Pons (tissue), 1 donor: Measurements from ENCODE around the gene TSPEAR.

ENCODE experiments used
- DNase-seq: peaks from one replicate; pipeline ENCODE4 v3.0.0-alpha.2; 2016; ENCODE audit warnings: low spot score

The TSPEAR gene

DNA sequence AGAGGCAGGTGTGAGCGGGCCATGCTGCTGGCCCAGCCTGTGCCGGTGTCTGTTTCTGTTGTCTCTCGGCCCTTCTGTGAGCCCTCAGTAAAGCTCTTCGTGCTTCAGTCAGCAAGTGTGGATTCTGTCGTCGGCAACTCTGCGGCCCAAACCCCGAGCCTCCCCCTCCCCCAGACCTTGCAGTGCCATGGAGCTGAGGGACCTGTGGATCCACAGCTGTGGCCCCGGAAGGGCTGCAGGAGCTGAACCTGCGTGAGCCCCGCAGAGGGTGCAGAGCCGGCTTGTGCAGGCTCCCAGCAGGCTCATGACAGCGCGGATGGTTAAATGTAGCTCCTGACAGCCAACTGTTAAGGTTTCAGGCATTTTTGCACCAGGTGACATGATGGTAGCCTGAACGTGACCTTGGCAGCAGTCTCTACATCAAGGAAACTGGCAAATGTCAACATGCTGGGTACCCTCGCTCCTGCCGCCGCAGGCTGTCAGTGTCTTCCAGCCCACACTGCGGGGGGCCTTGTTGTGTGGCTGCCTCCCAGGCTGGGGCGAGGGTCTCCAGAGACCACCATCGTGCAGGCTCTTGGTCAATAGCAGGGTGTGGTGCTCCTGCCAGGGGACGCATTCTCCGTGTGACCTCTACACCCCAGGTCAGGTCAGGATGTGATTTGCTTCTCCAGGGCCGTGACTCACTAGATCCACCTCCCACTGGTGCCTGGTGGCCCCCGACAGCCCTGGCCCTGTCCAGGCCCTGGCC is 249.1 kb downstream of the TSPEAR start:
- DNase-seq: no peak

DNA sequence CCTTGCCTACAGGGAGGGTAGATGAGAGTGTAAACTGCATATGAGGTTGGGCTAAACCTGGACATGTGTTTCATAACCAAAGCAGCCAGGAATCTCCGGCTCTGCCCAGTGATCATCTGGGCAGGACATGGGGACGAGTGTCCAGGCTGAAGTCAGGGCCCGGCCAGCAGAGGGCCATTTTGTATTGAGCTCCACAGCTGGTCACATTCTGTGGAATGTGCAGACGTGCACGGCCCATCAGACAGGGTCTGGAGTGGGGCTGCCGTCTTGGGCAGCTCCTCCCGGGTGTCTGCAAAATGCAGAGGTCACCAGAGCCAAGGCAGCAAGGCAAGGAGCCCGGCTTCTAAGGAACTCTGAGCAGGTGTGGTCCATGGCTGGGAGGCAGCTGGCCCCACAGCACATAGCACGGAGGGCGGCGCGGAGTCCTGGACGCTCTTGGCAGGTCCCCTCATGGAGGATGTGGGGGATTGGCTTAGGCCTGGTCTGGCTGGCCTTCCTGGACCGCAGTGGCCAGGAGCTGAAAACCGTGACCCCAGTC is 249.8 kb downstream of the TSPEAR start:
- DNase-seq: no peak

DNA sequence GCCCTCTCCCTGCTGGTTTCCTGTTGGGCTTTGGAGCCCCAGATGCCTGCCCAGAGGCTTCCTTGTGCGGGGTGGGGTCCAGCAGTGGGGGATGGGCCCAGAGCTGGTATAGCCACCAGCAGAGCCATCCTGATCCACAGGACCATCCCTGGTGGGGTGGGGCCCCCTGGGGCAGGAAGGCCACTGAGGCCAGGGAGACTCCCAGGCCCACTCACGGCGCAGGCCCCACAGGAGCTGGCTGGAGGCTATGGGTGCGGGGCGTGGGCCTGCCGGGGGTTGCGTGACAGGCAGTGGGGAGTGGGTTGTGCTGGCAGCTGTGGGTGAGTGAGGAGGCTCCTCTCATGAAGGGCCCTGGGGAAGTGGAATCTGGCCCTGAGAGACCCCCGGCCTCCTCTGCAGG is 250.4 kb downstream of the TSPEAR start:
- no peak for DNase-seq

DNA sequence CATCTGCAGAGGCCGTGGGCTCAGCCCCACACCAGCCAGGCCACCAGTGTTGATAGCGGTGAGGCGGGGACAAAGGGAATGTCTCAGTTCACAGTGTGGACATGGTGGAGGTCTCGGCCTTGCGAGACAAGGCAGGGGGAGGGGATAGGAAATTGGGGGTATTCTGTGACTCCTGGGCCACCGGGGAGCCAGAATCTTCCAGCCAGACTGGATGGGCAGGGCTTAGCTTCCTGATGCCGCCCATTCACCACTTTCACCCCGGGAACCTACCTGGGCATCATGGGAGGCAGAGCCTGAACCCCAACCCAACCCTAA is 251.0 kb downstream of the TSPEAR start:
- DNase-seq: no peak

DNA sequence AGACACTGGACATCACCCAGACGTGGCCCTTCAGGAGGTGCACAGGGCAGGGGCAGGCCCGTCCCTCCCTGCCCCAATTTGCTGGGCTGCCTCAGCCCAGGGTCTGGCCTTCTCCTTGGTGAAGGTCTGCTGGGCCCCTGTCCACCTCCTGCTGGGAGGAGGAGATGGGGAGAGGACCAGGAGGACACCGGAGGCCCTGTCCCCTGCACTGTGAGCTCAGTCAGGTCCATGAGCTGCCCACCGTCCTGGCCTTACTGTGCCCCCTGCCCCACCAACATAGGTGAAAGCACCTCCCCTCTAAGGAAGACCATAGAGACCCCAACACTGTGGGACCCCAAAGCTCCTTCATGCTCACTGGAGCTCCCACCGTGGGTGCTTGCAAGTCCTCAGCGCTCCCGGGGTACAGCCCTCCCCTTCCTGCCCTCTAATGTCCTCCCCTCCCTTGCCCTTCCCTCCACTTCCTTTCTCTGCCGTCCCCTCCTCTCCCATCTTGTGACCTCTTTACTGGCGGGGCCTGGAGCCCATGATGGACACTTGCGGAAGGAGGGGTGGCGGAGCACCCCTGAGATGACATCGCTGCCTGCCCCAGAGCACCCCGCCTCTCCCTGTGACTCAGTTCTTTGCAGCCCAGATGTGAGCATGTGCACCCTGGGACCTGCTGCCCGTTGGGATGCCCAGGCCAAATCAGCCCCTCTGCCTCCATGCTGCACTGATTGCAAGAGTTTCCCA is 251.5 kb downstream of the TSPEAR start:
- DNase-seq: no peak

DNA sequence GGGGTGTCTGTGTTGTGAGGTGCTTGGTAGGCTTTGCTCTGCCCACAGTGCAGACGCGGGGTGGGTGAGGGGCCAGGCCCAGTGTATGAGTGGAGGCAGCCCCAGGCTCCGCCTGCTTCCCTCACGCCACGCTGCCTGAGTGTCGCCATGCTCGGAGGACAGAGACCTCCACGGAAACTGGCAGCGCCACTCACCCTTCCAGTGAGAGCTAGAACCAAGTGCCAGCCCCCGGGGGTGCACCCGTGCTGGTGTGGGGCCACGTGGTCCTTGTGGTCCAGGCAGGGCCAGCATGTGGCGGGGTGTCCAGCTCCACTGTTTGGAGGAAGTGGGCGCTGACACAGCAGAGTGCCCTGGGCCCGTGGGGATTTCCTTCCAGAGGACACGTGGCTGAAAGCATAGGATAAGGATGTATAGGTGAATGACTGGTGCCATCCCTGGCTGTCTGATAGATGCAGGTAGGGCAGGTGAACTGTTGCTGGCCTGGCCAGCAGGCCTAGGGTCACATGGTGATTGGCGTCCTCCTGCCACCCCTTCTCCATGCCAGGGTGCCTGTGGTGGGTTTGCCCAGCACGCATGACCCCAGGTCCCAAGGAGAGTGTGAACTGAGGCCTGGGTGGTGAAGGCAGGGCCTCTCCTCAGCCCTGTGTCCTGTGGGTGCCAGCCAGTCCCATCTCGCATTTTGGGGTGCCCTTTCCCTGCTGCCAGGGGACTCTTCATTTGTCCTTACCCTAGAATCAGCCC is 252.2 kb downstream of the TSPEAR start:
- no peak for DNase-seq

DNA sequence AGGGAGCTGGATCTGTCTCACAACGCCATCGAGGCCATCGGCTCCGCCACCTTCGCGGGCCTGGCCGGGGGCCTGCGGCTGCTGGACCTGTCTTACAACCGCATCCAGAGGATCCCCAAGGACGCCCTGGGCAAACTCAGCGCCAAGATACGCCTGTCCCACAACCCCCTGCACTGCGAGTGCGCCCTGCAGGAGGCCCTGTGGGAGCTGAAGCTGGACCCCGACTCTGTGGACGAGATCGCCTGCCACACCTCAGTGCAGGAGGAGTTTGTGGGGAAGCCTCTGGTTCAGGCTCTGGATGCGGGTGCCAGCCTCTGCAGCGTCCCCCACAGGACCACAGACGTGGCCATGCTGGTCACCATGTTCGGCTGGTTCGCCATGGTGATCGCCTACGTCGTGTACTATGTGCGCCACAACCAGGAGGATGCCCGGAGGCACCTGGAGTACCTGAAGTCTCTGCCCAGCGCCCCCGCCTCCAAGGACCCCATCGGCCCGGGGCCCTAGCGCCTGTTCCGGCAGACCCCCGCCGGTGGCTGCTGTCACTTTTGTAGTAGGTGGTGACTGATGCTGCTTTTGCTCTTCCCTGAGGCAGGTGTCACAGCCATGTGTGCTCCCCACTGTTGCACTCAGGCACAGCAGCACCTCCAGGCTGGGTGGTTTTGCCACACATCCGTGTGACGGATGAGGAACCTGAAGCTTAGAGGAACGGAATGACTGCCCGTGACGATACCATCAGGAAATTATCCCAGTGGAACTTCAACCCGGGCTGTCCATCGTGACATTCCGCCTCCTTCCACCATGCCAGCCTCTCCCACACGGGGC is 254.2 kb downstream of the TSPEAR start:
- DNase-seq: no peak

DNA sequence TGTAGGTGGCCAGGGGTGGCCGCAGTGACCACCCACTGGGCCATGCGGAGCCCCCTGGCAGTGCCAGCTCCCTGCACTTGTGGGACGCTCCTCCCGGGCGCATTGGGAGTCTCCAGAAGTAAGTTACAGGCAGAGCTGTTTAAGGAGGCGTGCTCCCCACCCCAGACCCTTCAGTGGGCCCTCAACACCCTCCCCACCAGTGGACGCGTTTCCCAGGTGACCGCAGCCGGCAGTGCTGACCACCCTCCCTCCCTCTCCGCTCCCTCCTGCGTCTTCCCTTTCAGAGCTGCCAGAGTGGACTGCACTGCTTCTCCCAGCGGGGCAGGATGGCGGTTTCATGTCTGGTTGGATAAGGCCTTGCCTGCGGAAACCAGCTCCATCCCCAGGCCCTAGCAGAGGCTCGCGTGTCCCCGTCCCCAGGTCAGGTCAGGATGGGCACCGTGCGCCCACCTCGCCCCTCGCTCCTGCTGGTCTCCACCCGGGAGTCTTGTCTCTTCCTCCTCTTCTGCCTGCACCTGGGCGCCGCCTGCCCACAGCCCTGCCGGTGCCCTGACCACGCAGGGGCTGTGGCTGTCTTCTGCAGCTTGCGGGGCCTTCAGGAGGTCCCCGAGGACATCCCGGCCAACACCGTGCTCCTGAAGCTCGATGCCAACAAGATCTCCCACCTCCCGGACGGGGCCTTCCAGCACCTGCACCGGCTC is 255.0 kb downstream of the TSPEAR start:
- no peak for DNase-seq

DNA sequence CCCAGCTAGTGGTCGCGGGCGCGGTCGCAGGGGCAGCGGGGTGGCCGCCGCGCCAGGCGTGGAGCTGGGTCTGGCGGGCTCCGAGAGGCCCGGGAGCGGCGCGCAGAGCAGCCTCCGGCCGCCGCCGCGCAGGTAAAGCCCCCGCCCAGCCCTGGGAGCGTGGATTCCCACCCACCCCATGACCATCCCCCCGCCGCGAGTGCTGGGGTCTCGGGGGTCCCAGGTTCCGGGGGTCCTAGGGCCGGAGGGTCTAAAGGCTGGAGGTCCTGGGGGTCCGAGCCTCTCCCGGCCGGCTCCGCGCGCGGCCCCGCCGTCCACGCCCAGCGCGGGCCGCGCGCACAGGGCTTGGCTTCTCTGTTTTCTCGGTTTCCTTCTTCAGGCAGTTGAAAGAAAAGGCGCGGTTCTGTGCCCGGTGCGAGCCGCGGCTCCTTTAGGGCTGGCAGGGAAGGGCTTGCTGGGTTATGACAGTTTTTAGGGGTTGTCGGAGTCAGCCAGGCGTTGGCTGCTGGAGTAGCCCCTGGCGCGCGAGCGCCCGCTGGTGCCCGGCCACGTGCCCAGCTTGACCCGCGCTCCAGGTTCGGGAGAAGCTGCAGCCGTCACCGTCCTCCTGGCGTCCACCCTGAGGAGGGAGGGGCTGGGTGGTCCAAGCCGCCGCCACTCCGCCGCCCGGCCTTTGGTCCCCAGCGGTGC is 255.7 kb downstream of the TSPEAR start:
- no peak for DNase-seq

DNA sequence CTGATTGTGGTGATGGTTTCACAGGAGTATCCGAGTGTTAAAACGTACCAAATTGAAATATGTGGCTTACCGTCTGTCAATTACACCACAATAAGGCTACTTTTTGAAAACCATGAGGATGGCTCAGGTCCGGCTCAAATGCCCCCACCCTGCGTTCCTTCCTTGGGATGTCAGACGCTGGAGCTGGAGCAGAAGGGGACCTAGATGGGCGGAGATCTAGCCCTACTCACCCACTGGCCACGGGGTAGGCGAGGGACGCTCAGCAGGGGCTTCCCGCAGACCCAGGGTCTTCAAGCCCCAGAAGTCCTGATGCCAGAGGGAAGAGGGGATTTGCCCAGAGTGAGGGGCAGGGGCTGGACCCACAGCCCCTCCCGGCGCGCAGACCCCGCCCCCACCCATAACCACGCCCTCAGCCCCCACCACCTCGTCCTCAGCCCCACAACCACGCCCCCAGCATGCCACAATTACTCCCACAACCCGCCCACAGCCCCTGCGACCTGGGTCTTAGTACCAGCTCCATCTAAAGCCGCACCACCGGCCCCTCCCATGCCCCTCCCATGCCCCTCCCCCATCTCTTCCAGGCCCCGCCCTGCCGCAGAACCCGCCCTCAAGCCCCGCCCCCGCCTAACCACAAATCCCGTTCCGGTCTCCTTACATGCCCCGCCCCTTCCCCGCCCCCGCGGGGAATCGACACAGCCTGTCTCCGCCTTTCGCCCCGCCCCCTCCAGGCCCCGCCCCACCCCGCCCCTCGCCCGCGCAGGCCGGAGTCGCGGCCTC is 256.4 kb downstream of the TSPEAR start, which contains the start of gene LRRC3:
Gene LRRC3 (plus strand): TSS at position 764 of the 777 bp plus-strand sequence. CDS start 1,135 bp downstream, outside the sequence.
- no peak for DNase-seq

DNA sequence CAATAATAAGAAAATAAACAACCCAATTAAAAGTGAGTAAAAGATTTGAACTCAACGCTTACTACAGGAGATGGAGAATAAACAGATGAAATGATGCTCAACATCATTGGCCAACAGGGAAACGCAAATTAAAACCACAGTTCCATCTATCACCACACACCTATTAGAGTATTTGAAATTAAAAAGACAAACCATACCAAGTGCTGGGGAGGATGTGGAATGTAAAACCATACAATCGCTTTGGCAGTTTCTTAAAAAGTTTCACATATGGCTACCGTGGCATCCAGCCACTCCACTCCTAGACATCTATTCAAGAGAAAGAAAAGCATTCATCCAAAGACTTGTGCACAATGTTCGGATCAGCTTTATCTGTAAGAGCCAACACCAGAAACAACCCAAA is 257.3 kb downstream of the TSPEAR start:
- DNase-seq: no peak

DNA sequence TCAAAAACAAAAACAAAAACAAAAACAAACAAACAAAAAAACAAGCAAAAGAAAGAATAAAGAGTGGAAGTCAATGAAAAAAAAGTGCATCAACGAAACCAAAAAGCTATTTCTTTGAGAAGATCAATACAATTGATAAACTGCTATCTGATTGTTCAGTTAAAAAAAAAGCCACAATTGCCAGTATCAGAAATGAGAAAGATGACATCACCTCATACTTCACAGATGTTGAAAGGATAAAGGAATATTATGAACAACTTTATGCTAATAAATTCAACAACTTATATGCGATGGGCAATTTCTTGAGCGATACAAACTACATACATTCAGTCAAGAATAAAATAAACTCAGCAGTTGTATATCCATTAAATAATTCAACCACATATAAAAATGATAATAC is 258.3 kb downstream of the TSPEAR start:
- no peak for DNase-seq

DNA sequence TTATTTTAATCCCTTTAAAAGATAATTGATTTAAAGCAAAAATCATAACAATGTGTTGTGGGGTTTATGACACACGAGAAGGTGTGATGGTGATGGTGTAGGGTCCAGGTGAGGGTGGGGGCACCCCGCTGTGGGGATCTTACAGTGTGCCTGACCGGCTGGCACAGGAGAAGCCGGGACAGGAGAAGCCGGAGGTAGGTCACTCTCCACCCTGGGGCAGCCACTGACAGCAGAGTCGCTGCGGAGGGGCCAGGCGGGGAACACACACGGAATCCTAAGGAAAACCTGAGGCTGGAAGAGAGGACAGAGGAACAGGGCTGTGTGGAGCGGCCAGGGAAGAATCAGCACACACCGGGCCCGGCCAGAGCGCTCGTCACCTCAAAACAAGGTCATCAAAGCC is 260.4 kb downstream of the TSPEAR start:
- no peak for DNase-seq

DNA sequence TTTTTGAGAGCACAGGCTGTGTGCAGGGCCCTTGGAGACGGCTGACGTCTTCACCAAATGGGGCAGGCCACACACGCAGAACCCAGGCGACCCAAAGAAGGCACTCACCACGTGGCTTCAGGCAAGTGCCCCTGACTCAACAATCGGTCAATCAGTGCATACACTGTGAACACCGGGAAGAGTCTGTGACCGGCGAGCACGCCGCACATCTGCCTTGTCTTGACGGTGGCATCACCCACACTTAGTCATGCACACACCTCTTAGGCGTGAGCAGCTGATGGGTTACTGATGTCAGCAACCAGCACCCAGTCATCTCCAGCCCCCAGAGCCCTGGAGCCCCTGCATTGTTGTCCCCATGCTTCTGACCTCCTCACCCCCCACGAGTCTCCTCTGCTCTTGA is 261.0 kb downstream of the TSPEAR start:
- DNase-seq: no peak

DNA sequence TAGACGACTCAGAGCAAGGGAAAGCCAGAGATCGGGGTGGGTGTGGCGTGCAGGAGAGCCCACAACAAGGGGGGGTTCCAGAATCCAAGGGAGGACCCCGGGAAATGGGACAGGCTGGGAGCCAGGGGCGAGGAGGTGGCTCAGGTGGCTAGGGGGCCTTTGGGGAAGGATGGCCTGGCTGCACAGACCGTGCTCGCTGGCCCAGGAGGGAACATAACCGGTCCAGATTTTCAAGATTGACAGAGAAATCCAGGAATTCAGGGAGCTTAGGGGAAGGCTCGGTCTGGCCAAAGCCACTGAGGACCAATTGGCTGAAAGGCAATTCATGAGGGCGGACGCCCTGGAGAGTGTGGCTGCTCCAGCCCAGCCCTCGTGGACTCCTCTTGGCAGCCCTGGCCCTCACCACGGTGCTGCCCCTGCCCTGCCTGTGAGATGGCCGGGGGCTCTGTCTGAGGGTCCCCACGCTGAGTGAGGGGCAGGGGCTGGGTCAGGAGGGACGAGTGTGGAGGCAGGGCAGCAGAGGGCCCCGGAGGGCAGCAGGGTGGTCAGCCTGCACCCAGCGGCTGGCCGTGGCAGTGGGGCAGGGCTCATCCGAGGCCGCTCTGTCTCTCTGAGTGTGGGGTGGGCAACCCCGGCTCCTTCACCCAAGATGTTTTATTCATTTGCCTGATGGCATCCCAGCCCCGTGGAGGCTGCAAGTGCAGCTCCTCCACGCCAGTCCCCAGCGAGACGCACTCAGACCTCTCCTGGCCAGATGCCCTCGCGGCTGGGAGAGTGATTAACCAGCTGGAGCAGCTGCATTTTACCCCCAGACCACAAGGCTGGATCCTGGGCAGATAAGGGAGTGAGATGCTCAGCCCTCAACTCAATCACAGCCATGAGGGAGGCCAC is 261.7 kb downstream of the TSPEAR start:
- DNase-seq: no peak

DNA sequence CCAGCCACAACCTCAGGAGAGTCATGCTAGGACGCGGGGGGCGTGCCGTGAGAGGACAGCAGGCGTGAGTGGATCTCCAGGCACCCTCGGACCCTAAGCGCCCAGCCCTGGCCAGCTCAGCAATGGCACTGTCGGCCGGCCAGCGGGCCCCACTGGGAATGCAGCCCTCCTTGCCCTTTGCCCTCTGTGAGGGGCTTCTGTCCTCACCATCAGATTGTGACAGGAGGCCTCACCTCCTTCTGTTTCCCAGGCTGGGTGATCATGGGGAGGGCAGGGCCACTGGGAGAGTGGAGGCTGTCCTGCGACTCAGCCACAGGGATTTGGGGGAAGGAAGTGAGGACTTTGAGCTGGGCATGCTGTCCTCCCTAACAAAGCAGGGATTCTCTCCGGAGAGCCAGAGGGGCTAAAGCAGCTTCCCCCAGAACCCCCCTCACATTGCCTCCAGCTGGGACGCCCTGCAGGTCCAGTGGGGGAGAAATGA is 262.7 kb downstream of the TSPEAR start:
- no peak for DNase-seq
